Fibroblast of the aortic adventitia (primary cell): Measurements from ENCODE around the gene LSM6. TPM values are rescaled to one million over a fixed set of nuclear protein-coding genes. Genes with fewer than 3 reads are reported as not detected.

ENCODE experiments used
- DNase-seq: peaks from one replicate; pipeline ENCODE4 v3.0.0-alpha.2; 2010; ENCODE audit warnings: low read depth
- H3K4me3 ChIP-seq: 2 replicates; pipeline ENCODE4 v1.5.1; 2011; ENCODE audit warnings: low read depth, mild to moderate bottlenecking, control low read depth, low read length, moderate library complexity
- total RNA-seq: library from RNA; depleted of rRNA; stranded (reverse); fragments of >200 nt; gene quantifications from 2 replicates; pipeline ENCODE4 v1.2.3, GENCODE V29; 2012; ENCODE audit warnings: low replicate concordance
- TF ChIP-seq, protein P1 (sequence below): IDR thresholded peaks from 2 replicates; pipeline ENCODE4 v1.5.1; 2011; ENCODE audit warnings: mild to moderate bottlenecking, low read length, control low read depth, inconsistent platforms; ENCODE audit not compliant: insufficient read depth

The LSM6 gene
- total RNA-seq, 1 donor = 32.2 TPM

- TF ChIP-seq, protein P1, sequence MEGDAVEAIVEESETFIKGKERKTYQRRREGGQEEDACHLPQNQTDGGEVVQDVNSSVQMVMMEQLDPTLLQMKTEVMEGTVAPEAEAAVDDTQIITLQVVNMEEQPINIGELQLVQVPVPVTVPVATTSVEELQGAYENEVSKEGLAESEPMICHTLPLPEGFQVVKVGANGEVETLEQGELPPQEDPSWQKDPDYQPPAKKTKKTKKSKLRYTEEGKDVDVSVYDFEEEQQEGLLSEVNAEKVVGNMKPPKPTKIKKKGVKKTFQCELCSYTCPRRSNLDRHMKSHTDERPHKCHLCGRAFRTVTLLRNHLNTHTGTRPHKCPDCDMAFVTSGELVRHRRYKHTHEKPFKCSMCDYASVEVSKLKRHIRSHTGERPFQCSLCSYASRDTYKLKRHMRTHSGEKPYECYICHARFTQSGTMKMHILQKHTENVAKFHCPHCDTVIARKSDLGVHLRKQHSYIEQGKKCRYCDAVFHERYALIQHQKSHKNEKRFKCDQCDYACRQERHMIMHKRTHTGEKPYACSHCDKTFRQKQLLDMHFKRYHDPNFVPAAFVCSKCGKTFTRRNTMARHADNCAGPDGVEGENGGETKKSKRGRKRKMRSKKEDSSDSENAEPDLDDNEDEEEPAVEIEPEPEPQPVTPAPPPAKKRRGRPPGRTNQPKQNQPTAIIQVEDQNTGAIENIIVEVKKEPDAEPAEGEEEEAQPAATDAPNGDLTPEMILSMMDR = no peak
- H3K4me3 ChIP-seq = no peak overlapping the region
- DNase-seq = no peak
Measured at GRCh38 chr4:146194212-146194611, 18.7 kb downstream of the LSM6 start.

DNA sequence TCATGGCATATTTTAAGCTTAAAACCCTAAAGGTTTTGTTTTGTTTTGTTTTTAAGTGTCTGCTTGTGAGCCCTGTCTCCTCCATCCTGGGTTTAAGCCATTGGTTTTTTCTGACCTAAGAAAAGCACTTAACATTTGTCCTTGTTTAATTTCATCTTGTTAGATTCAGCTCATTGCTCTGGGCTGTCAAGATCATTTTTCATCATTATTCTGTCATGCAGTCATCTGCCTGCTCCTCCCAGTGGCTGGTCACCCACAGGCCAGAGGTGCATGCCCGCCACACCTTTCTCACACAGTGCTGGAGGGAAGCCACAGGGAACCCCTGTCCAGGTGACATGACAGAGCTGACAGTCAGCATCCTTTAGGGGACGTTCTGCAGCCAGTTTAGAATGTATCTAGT is 27.1 kb downstream of the LSM6 start:
- TF ChIP-seq, protein P1 = no peak
- H3K4me3 ChIP-seq = no peak overlapping the region

GRCh38 chr4:146207410-146207809 is 31.9 kb downstream of the LSM6 start:
- TF ChIP-seq, protein P1 = no peak
- DNase-seq = no peak
- no peak overlapping the region for H3K4me3 ChIP-seq

More for the DNA sequence above, 27.1 kb downstream of the LSM6 start:
- DNase-seq = no peak

DNA sequence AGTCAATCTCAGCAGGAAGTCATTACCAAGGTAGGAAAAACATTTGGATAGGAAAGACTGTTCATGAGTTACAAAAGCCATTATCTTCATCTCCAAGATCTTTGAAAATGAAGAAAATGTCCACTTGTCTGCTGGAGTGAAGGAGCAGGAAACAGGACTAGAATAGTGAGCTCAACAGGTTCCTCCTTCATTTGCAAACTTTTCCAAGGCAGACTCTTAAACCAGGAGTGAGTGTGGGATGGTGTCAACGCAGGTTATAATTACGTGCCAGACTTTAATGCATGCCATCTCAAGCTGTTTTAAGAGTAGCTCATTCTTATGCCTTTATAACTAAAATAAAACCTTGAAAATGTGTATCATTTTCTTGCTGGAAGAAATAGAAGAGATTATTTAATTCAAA is 35.4 kb downstream of the LSM6 start:
- TF ChIP-seq, protein P1 = no peak
- H3K4me3 ChIP-seq = no peak overlapping the region
- DNase-seq = no peak

DNA sequence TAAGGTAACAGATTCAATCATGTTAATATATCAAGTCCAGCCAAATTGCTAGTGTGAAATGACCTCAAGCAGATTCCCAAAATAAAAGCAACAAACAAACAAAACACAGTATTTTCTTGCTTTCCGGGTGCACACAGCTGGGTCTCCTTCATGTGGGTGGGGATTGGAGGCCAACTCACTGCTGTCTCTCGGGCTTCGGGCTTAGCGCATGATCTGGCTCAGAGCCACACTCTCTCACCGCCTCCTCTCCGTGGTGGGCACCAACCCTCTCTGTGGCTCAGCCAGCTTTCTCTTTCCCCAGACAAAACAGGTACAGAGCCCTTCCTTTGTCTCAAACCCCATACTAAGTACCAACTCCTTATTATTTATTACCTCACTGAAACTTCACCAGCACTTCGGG is 35.9 kb downstream of the LSM6 start:
- no peak for DNase-seq
- no peak overlapping the region for H3K4me3 ChIP-seq
- TF ChIP-seq, protein P1 = no peak

GRCh38 chr4:146212781-146213180 is 37.3 kb downstream of the LSM6 start:
- no peak overlapping the region for H3K4me3 ChIP-seq
- no peak for DNase-seq
- TF ChIP-seq, protein P1 = no peak

- no peak for DNase-seq
- TF ChIP-seq, protein P1 = no peak
- H3K4me3 ChIP-seq = no peak within 1 kb of the TSS
Measured at GRCh38 chr4:146214238-146214637, 38.7 kb downstream of the LSM6 start, which contains the start of gene REELD1. Gene REELD1 (plus strand): TSS chr4:146214538. CDS start chr4:146216953, 2,415 bp downstream.
